Large intestine (tissue), 12 donors: ENCODE data around the gene CXCL17. TPM values are rescaled to one million over a fixed set of nuclear protein-coding genes. Genes with fewer than 3 reads are reported as not detected.
"Not testable (repeated sequence)": the region's sequence is repeated elsewhere in the genome, so short reads cannot be mapped to it uniquely, and the experiment has no call there.

Source experiments
- DNase-seq, 2 donors: peaks; one replicate each; pipeline versions ENCODE4 v3.0.0 to v3.0.0-alpha.2; 2013
- H3K27ac ChIP-seq: one replicate; pipeline ENCODE4 v1.5.1; 2013; ENCODE audit warnings: low read length
- H3K27me3 ChIP-seq: 2 replicates; pipeline ENCODE4 v1.6.1; 2013; ENCODE audit warnings: low read length; ENCODE audit not compliant: control insufficient read depth, insufficient read depth
- H3K36me3 ChIP-seq: 2 replicates; pipeline ENCODE4 v1.6.1; 2013; ENCODE audit warnings: low read length; ENCODE audit not compliant: control insufficient read depth, insufficient read depth
- H3K4me1 ChIP-seq: one replicate; pipeline ENCODE4 v1.6.1; 2013; ENCODE audit warnings: low read length; ENCODE audit not compliant: control insufficient read depth, insufficient read depth
- H3K4me3 ChIP-seq: one replicate; pipeline ENCODE4 v1.5.1; 2013; ENCODE audit warnings: low read length
- H3K9me3 ChIP-seq: one replicate; pipeline ENCODE4 v1.6.1; 2013; ENCODE audit warnings: mild to moderate bottlenecking, low read depth, low read length, moderate library complexity; ENCODE audit not compliant: control insufficient read depth
- WGBS: methylation state at CpG from one replicate; pipeline ENCODE4 v1.1.5; 2013; ENCODE audit warnings: low lambda C conversion rate; ENCODE audit not compliant: insufficient coverage; 5-methylcytosine and 5-hydroxymethylcytosine counted together
- long read RNA-seq, 11 donors: transcript quantifications; one replicate each; lab custom pipeline, GENCODE V29; 2026
- polyA plus RNA-seq: library from polyadenylated mRNA; unstranded; fragments of 120-200 nt; gene quantifications from one replicate; pipeline ENCODE4 v1.2.1, GENCODE V29; 2013

Gene CXCL17, protein sequence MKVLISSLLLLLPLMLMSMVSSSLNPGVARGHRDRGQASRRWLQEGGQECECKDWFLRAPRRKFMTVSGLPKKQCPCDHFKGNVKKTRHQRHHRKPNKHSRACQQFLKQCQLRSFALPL
- polyA plus RNA-seq, result 0.07 TPM
- long read RNA-seq, donor 1, result 0 reads
- long read RNA-seq, donor 2, result 0 reads
- long read RNA-seq, donor 3, result 0 reads
- long read RNA-seq, donor 4, result 0 reads
- long read RNA-seq, donor 5, result 0 reads
- long read RNA-seq, donor 6, result 0 reads
- long read RNA-seq, donor 7, result 0 reads
- long read RNA-seq, donor 8, result 0 reads
- long read RNA-seq, donor 9, result 0 reads
- long read RNA-seq, donor 10, result 0 reads
- long read RNA-seq, donor 11, result 0 reads

DNA sequence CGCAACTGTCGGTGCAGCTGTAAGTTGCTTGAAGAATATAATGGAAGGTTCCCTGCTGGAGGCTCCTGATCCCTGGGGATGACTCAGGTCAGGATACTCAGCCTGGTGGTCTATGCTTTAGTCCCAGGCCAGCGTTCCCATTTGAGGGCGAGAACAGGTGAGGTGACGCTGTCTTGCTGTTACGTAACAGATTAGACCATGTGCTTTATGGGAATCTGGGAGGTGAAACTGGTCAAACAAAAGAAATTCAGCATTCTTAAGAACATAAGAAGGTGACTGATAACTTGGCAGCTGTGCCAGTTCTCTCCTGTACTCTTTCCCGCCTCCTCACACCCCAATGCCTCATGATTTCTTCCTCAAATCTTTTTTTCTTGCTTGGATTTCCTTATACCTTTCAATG is at the start of gene CXCL17:
CXCL17 (minus strand) TSS at position 114 of the 400 bp plus-strand sequence. CDS start 114 bp downstream, outside the sequence.
- H3K9me3 ChIP-seq, result no peaks in the 10 kb centered on the region
- no peak for DNase-seq
- WGBS, result 100% methylated on average over 3 of the region's 7 CpGs
- H3K27me3 ChIP-seq, result no peaks in the 10 kb centered on the region
- peak within 1 kb of the TSS; percentile 78 for H3K27ac ChIP-seq
- H3K4me1 ChIP-seq, result peaks cover 34% of the 10 kb centered on the region
- no peak within 1 kb of the TSS for H3K4me3 ChIP-seq
- no peaks in the 10 kb centered on the region for H3K36me3 ChIP-seq

DNA sequence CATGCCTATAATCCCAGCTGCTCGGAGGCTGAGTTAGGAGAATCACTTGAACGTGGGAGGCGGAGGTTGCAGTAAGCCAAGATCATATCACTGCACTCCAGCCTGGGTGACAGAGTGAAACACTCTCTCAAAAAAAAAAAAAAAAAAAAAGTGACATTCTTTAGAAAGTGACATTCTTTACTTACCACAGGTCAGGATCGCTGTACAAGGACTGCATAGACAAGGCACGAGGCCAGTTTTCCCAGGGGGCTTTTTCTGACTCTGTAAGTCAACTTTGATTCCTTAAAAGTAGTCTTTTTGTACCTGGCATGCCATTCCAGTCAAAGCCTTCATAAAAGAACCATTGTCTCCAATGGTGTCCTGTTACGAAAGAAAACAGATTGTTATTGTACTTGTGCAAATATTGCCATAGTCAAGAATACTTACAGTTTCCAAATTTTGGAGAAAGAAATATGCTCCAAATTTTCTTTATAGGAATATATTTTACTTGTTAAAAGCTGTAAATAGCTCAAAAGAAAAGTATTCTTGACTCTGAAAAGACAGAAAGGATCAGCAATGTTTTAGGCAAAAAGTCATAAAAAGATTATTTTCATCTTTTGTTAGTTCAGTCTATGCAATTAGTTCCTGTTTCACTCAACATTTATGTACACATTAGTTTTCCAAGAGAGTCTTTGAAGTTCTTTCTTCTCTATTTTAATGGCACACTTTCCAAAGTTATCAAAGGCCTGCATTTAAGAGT is 46.2 kb upstream of the CXCL17 start:
- peaks cover 5% of the 10 kb centered on the region for H3K4me1 ChIP-seq
- H3K27ac ChIP-seq, result no peak overlapping the region
- 40% methylated on average over 1 of the region's 6 CpGs for WGBS
- DNase-seq, result peak in 1 of 2 donors; percentile 24
- no peaks in the 10 kb centered on the region for H3K9me3 ChIP-seq
- H3K4me3 ChIP-seq, result no peak overlapping the region
- H3K36me3 ChIP-seq, result no peaks in the 10 kb centered on the region
- no peaks in the 10 kb centered on the region for H3K27me3 ChIP-seq

DNA sequence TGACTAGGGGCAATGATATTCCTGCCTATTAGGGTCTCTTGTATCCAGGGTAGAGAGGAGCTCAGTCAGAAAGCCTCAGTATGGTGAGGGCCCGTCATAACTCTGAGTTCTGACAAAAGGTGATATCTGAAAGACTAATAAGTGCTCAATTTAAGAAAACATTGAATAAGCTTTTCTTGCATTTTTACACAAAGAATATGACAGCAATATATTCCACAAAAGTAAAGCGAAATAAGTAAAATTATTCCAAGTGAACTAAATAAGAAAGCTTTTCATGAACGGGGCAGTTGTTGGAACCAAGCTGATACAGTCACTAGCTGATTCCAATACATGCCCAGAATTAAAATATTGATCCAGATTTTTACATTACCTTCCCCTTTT is 45.0 kb upstream of the CXCL17 start:
- Histone ChIP-seq H3K4me1 (peaks cover 2% of the 10 kb centered on the region), H3K9me3 (no peaks in the 10 kb centered on the region), H3K27ac (no peak overlapping the region), H3K36me3 (no peaks in the 10 kb centered on the region), H3K27me3 (no peaks in the 10 kb centered on the region), H3K4me3 (no peak overlapping the region)
- WGBS, result 67% methylated on average over 1 of the region's 3 CpGs
- no peak for DNase-seq

DNA sequence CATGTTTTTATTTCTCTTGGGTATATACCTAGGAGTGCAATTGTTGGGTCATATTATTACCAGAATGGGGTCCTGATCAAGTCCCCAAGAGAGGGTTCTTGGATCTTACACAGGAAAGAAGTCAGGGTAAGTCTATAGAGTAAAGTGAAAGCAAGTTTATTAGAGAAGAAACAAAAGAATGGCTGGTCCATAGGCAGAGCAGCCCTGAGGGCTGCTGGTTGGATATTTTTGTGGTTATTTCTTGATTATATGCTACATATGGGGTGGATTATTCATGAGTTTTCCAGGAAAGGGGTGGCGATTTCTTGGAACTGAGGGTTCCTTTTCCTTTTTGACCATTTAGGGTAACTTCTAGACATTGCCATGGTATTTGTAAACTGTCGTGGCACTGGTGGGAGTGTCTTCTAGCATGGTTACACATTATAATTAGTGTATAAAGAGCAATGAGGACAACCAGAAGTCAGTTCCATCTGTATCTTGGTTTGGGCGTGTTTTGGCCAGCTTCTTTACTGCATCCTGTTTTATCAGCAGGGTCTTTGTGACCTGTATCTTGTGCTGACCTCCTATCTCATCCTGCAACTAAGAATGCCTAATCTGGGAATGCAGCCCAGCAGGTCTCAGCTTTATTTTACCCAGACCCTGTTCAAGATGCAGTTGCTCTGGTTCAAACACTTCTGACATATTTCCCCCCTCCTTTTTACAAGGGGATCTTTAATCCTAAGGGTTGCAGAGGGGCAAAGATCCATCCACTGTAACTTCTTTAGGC is 44.5 kb upstream of the CXCL17 start:
- 83% methylated on average over 1 of the region's 3 CpGs for WGBS
- no peaks in the 10 kb centered on the region for H3K27me3 ChIP-seq

DNA sequence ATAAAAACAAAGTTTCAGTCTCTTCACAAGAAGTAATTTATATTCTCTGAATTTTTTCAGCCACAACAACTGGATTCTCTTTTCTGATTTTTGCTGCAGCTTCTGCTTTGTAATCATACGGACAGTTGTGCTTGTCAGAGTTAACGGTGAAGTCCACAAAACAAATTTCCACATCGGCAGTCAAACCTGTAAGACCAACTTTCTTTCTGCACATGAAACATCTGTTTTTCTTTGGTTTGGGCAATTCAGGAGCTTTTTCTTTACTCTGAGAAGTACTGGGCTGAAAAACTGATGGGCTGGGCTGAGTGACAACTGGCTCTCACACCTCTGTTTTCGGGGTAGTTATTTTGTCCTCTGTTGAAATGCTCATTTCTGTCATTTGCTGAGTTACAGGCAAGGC is 42.3 kb upstream of the CXCL17 start:
- DNase-seq, H3K36me3 ChIP-seq, H3K9me3 ChIP-seq, H3K27ac ChIP-seq, H3K27me3 ChIP-seq, H3K4me3 ChIP-seq, H3K4me1 ChIP-seq: not testable (repeated sequence)
- no CpG with 5 or more reads among the region's 4 CpGs for WGBS

More for the DNA sequence above, 44.5 kb upstream of the CXCL17 start:
- DNase-seq, result no peak
- Histone ChIP-seq H3K36me3 (no peaks in the 10 kb centered on the region), H3K4me1 (peaks cover 2% of the 10 kb centered on the region), H3K4me3 (no peak overlapping the region), H3K27ac (no peak overlapping the region), H3K9me3 (no peaks in the 10 kb centered on the region)

DNA sequence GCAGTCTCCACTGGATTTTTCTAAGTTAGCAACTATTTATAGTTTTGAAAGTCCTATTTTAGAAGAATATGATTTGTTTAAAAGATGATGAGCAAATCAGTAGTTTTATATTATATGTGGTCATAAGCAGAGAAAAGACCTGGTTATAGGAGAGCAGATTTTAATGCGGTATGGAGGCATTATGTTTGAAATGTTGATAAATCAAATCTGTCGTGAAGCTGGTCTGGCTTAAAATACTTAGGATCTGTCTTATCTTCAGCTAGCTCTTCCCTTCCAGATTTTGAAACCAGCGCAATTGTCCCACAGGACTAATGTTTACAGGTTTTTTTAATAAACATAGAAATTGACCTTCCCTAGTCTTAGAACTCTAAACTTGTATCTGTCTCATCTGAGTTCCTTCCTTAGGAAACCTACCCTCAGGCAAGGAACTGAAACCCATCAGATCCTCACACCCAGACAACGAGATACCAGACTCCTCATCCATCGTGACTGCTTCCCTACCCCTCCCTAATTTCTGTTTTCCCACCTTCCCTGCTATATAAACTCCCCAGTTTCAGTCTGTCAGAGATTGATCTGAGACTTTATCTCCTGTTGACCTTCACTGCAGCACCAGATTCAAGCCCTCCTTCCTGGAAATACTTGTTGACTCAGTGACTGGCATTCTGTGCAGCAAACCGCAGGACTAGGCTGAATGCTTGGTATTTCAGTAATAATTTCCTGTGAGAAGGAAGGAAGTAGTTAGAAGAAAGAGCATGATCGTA is 37.8 kb upstream of the CXCL17 start:
- 5% methylated on average over 3 of the region's 7 CpGs for WGBS

GRCh38 chr19:42479736-42480135 is 37.0 kb upstream of the CXCL17 start:
- no CpG with 5 or more reads among the region's 9 CpGs for WGBS
- H3K9me3 ChIP-seq, result no peaks in the 10 kb centered on the region
- no peaks in the 10 kb centered on the region for H3K36me3 ChIP-seq
- no peak overlapping the region for H3K27ac ChIP-seq
- DNase-seq, result no peak
- H3K27me3 ChIP-seq, result no peaks in the 10 kb centered on the region
- no peaks in the 10 kb centered on the region for H3K4me1 ChIP-seq
- H3K4me3 ChIP-seq, result no peak overlapping the region

More for the DNA sequence above, 37.8 kb upstream of the CXCL17 start:
- H3K36me3 ChIP-seq, result no peaks in the 10 kb centered on the region
- no peak overlapping the region for H3K4me3 ChIP-seq
- no peaks in the 10 kb centered on the region for H3K4me1 ChIP-seq
- DNase-seq, result peak; percentile 35 to 63
- peak overlapping the region; percentile 16 for H3K27ac ChIP-seq
- H3K9me3 ChIP-seq, result no peaks in the 10 kb centered on the region
- no peaks in the 10 kb centered on the region for H3K27me3 ChIP-seq

DNA sequence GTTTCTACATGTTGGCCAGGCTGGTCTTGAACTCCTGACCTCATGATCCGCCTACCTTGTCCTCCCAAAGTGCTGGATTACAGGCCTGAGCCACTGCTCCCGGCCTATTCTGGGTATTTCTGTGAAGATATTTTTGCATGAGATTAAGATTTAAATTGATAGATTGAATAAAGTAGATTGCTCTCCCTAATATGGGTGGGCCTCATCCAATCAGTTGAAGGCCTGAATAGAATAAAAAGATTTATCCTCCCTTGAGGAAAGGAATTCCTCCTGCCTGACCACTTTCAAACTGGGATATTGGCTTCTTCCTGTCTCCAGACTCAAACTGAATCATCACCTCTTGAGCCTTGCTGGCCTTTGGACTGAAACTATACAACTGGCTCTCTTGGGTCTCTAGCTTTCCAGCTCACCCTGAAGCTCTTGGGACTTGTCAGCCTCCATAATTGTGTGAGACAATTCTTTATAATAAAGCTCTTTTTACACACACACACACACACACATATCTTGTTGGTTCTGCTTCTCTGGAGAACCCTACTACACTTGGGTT is 36.1 kb upstream of the CXCL17 start:
- WGBS, result no CpG with 5 or more reads among the region's 2 CpGs
- Histone ChIP-seq H3K27me3 (no peaks in the 10 kb centered on the region), H3K27ac (peak overlapping the region; percentile 7), H3K4me3 (no peak overlapping the region), H3K36me3 (no peaks in the 10 kb centered on the region), H3K4me1 (no peaks in the 10 kb centered on the region), H3K9me3 (no peaks in the 10 kb centered on the region)
- DNase-seq, result peak; percentile 37 to 71

- no peak overlapping the region for H3K27ac ChIP-seq
- H3K4me1 ChIP-seq, result no peaks in the 10 kb centered on the region
- H3K9me3 ChIP-seq, result no peaks in the 10 kb centered on the region
- H3K27me3 ChIP-seq, result no peaks in the 10 kb centered on the region
- no peak for DNase-seq
- WGBS, result no CpG with 5 or more reads among the region's 2 CpGs
- H3K36me3 ChIP-seq, result no peaks in the 10 kb centered on the region
- H3K4me3 ChIP-seq, result no peak overlapping the region
Observed at GRCh38 chr19:42477933-42478332, 35.2 kb upstream of the CXCL17 start.
